KMS-11 (cell line): ENCODE results near the gene DBH.
"Not testable (repeated sequence)": the region's sequence is repeated elsewhere in the genome, so short reads cannot be mapped to it uniquely, and the experiment has no call there.

Source experiments
- H2AFZ ChIP-seq: fragments of 200-600 bp; sonication (generic); 2 replicates; pipeline ENCODE4 v1.6.1; 2016; ENCODE audit warnings: antibody characterized with exemption, mixed run types, low read depth
- H3K27ac ChIP-seq: fragments of 200-600 bp; sonication (generic); 2 replicates; pipeline ENCODE4 v1.6.1; 2016; ENCODE audit warnings: mild to moderate bottlenecking, mixed run types
- H3K27me3 ChIP-seq: fragments of 200-600 bp; sonication (generic); 2 replicates; pipeline ENCODE4 v1.6.1; 2017; ENCODE audit warnings: mild to moderate bottlenecking, low read depth, mixed run types, moderate library complexity; ENCODE audit not compliant: insufficient read depth
- H3K36me3 ChIP-seq: fragments of 200-600 bp; sonication (generic); 2 replicates; pipeline ENCODE4 v1.6.1; 2017; ENCODE audit warnings: mild to moderate bottlenecking, mixed run types; ENCODE audit not compliant: insufficient read depth
- H3K4me1 ChIP-seq: fragments of 200-600 bp; sonication (generic); 2 replicates; pipeline ENCODE4 v1.6.1; 2016; ENCODE audit warnings: mild to moderate bottlenecking, low read depth, mixed run types; ENCODE audit not compliant: poor library complexity, severe bottlenecking
- H3K4me2 ChIP-seq: fragments of 200-600 bp; sonication (generic); 2 replicates; pipeline ENCODE4 v1.7.0; 2016; ENCODE audit warnings: mild to moderate bottlenecking, mixed run types
- H3K4me3 ChIP-seq: fragments of 200-600 bp; sonication (generic); IDR thresholded peaks from 2 replicates; pipeline ENCODE4 v1.6.1; 2017; ENCODE audit warnings: low read depth, low read length, mixed read lengths; ENCODE audit not compliant: insufficient read depth
- H3K79me2 ChIP-seq: fragments of 200-600 bp; sonication (generic); 2 replicates; pipeline ENCODE4 v1.6.1; 2016; ENCODE audit warnings: low read depth, mixed run types; ENCODE audit not compliant: insufficient read depth
- H3K9ac ChIP-seq: fragments of 200-600 bp; sonication (generic); 2 replicates; pipeline ENCODE4 v1.6.1; 2016; ENCODE audit warnings: mild to moderate bottlenecking, mixed run types
- H4K20me1 ChIP-seq: fragments of 200-600 bp; sonication (generic); 2 replicates; pipeline ENCODE4 v1.6.1; 2016; ENCODE audit warnings: mild to moderate bottlenecking, mixed run types; ENCODE audit not compliant: insufficient read depth
- TF ChIP-seq, protein P1 (sequence below): fragments of 200-600 bp; sonication (generic); conservative IDR thresholded peaks from 2 replicates; pipeline ENCODE4 v1.6.1; 2017; ENCODE audit warnings: low read depth, mild to moderate bottlenecking, antibody characterized with exemption, low read length, moderate library complexity, mixed read lengths

The DBH gene

GRCh38 chr9:133622555-133622954, 13.6 kb upstream of the DBH start:
- Histone ChIP-seq H3K4me3 (no peak overlapping the region), H3K4me1 (no peaks in the 10 kb centered on the region), H3K79me2 (no peaks in the 10 kb centered on the region), H3K4me2 (no peak overlapping the region), H3K27me3 (peaks cover 53% of the 10 kb centered on the region), H4K20me1 (no peaks in the 10 kb centered on the region), H3K9ac (no peak overlapping the region), H3K36me3 (no peaks in the 10 kb centered on the region), H3K27ac (no peak overlapping the region), H2AFZ (no peak overlapping the region)
- TF ChIP-seq, protein P1, sequence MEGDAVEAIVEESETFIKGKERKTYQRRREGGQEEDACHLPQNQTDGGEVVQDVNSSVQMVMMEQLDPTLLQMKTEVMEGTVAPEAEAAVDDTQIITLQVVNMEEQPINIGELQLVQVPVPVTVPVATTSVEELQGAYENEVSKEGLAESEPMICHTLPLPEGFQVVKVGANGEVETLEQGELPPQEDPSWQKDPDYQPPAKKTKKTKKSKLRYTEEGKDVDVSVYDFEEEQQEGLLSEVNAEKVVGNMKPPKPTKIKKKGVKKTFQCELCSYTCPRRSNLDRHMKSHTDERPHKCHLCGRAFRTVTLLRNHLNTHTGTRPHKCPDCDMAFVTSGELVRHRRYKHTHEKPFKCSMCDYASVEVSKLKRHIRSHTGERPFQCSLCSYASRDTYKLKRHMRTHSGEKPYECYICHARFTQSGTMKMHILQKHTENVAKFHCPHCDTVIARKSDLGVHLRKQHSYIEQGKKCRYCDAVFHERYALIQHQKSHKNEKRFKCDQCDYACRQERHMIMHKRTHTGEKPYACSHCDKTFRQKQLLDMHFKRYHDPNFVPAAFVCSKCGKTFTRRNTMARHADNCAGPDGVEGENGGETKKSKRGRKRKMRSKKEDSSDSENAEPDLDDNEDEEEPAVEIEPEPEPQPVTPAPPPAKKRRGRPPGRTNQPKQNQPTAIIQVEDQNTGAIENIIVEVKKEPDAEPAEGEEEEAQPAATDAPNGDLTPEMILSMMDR = no peak

DNA sequence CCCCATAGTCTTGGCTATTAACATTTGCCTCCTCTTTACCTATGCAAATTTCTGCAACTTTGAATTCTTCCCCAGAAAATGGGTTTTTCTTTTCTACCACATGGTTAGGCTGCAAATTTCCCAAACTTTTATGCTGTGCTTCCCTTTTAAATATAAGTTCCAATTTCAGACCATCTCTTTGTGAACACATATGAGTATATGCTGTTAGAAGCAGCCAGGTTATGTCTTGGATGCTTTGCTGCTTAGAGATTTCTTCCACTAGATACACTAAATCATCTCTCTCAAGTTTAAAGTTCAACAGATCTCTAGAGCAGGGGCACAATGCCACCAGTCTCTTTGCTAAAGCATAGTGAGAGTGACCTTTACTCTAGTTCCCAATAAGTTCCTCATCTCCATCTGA, 10.2 kb upstream of the DBH start:
- H3K79me2 ChIP-seq, H3K9ac ChIP-seq, H3K27ac ChIP-seq, H3K36me3 ChIP-seq, H4K20me1 ChIP-seq, H2AFZ ChIP-seq, H3K4me2 ChIP-seq, H3K4me1 ChIP-seq, H3K4me3 ChIP-seq: not testable (repeated sequence)
- H3K27me3 ChIP-seq = peaks cover 33% of the 10 kb centered on the region

GRCh38 chr9:133627341-133627740, 8.8 kb upstream of the DBH start:
- no peak overlapping the region for H3K4me3 ChIP-seq
- no peaks in the 10 kb centered on the region for H3K4me1 ChIP-seq
- H3K27ac ChIP-seq = no peak overlapping the region
- no peak overlapping the region for H3K4me2 ChIP-seq
- no peaks in the 10 kb centered on the region for H4K20me1 ChIP-seq
- H3K36me3 ChIP-seq = no peaks in the 10 kb centered on the region
- H3K27me3 ChIP-seq = peaks cover 25% of the 10 kb centered on the region
- H3K79me2 ChIP-seq = no peaks in the 10 kb centered on the region
- TF ChIP-seq, protein P1 = no peak
- H2AFZ ChIP-seq = no peak overlapping the region
- no peak overlapping the region for H3K9ac ChIP-seq

GRCh38 chr9:133628766-133629165, 7.4 kb upstream of the DBH start:
- no peaks in the 10 kb centered on the region for H4K20me1 ChIP-seq
- no peak overlapping the region for H3K4me3 ChIP-seq
- no peaks in the 10 kb centered on the region for H3K79me2 ChIP-seq
- no peak overlapping the region for H3K4me2 ChIP-seq
- H3K4me1 ChIP-seq = no peaks in the 10 kb centered on the region
- no peak overlapping the region for H3K27ac ChIP-seq
- TF ChIP-seq, protein P1 = no peak
- no peaks in the 10 kb centered on the region for H3K36me3 ChIP-seq
- peaks cover 19% of the 10 kb centered on the region for H3K27me3 ChIP-seq
- H2AFZ ChIP-seq = no peak overlapping the region
- H3K9ac ChIP-seq = no peak overlapping the region

DNA sequence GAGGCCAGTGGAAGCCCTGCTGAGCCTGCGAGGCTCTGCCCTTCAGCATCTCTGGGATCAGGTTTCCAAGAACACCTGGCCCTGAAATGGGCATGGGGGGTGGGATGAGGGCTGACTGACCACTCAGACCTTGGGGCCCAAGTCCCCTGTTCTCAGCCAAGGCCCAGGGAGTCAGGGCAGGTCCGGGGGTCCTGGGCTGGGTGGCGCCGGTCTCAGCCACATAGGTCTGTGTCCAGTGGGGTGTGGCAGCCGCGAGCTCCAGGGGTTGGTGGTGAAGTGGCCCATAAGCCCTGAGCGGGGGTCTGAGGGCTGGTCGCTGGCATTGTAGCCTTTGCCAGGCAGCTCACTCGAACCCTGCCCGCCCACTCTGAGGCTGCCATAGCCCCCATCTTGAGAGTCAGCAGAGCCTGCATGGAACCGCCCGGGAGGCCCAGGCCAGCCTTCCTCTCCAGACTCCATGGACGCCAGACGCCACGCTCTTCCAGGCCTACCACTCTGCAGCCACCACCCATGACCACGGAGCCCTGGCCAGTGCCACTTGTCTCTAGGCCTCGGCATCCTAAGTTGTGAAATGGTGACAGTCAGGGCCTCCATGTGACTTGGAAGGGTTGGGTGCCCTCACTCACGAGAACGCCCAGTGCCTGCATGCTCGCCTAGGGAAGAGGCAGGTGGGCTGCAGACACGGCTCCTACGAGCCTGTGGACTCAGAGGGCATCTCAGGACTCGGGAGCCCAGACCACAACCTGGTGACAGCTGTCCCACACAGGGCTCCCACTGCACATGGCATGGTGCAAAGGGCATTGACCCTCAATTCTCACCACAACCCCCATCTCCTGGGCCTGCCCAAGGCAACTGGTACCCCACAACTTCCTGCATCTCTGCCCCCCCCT, 6.7 kb upstream of the DBH start:
- no peak overlapping the region for H2AFZ ChIP-seq
- H3K27ac ChIP-seq = no peak overlapping the region
- TF ChIP-seq, protein P1 = no peak
- H4K20me1 ChIP-seq = no peaks in the 10 kb centered on the region
- H3K36me3 ChIP-seq = no peaks in the 10 kb centered on the region
- no peak overlapping the region for H3K4me2 ChIP-seq
- H3K9ac ChIP-seq = no peak overlapping the region
- no peaks in the 10 kb centered on the region for H3K4me1 ChIP-seq
- peaks cover 19% of the 10 kb centered on the region for H3K27me3 ChIP-seq
- H3K79me2 ChIP-seq = no peaks in the 10 kb centered on the region
- no peak overlapping the region for H3K4me3 ChIP-seq
